SHP77 (cell line): ENCODE data around the gene NOD1.
"Not testable (repeated sequence)": the region's sequence is repeated elsewhere in the genome, so short reads cannot be mapped to it uniquely, and the experiment has no call there.

ENCODE experiments used
- DNase-seq, 2 experiments: peaks; one replicate each; lab custom pipeline; 2025; lab: John Stamatoyannopoulos, UW

Gene NOD1

DNA sequence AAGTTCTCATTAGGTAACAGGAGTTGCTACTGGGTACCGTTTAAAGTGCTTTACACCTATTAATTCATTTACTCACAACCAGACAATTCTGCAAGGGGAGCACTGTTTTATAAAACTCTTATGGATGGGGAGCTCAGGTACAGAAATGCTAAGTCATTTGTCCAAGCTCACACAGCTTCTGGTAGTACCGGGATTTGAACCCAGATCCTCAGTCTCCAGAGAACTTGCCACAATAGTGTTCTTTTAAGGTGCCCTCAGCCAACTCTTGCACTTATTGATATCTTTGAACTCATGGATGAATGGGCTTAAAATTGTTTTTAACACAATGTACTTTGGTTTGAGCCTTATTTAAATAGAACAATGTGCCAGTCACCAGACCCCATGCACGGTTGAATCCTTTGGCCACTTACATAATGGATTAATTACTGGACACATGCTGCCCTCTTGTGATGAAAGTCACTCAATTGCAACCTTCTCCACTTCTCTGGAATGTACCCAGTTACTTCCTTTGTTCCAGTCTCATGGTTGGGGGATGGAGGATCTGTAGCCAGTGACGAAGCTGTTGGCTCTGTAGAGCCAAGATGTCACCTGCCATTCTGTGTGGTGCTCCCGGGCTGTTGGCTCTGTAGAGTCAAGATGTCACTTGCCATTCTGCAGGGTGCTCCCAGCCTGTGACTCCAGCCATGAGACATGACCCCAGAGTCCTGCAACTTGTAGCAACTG, 65.6 kb downstream of the NOD1 start:
- DNase-seq = peak; percentile 81 to 89

DNA sequence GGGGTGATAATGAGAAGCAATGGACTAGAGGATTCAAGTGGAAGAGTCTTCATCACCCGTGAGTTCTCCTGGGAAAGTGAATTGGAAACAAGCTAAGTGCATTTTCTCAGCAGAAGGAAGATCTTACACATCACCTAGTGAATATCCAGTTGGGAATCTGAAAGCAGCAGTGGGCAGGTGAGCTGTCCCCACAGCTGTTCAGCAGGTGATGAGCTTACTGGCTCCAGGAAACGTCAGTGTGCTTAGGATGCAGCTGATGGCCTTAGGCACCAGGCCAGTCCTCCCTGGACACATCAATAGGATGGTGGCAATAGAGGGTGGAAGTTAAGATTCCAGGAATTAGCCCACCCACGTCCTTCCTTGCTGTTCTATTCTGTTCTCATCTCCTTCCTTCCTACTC, 66.7 kb downstream of the NOD1 start:
- peak in 1 of 2 experiments; percentile 30 for DNase-seq

DNA sequence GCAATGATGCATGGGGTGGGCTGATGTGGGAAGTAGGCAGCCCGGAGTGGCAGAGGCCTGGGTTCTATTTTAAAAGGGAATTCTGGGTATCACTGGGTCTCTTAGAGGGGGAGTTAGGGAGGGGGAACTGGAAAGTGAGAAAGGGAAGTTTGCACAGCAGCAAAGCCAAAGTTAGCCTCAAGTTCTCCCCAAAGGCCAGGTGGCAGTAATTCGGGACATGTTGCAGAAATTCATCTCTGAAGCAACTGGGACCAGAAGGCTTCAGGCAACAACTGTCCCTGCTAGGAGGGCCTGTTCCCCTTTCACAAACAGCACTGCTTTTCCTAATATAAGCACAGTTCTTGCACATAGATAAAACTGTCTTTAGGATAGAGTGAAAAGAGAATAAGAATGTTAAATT, 67.4 kb downstream of the NOD1 start:
- no peak for DNase-seq

DNA sequence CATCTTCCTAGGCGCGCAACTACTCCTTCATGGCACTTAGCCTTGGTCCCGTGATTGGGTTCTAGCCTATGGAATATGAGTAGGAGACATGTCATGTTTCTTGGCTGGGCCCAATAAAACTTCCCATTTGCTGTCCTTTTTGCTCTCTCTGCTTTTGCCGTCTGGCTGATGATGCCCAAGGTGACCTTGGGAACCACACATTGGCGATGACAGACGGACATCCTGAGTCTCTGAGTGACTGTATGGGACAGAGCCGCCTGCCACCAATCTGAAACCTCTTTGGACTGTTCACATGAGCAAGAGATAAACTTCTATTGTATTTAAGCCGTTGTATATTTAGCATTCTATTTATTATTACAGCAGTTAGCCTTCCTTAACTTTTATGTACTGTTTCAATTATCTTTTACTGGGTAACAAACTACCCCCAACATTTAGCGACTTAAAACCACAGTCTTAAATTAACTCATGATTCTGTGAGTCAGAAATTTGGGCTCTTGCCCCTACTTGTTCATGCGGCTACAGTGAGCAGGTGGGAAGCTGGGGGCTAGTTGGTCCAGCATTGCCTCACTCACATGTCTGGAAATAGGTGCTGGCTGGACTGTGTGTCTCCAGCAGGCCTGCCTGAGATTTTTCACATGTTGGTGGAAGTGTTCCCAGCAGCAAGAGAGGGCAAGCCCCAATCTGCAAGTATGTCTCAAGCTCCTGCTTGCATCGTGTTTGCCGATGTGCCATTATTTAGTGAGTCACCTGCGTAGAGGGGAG, 71.7 kb downstream of the NOD1 start:
- DNase-seq = no peak

DNA sequence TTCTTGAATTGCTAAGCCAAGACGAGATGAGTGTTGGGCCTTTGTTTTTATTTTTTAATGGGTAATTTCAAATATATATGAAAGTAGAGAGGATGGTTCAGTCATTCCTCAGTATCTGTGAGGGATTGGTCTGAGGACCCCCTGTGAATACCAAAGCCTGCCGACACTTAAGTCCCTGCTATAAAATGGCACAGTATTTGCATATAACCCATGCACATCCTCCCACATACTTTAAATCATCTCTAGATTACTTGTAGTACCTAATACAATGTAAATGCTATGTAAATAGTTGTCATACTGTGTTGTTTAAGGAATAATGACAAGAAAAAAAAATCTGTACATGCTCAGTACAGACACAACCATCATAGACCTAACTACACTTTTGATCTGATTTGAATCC, 73.4 kb downstream of the NOD1 start:
- DNase-seq = no peak

DNA sequence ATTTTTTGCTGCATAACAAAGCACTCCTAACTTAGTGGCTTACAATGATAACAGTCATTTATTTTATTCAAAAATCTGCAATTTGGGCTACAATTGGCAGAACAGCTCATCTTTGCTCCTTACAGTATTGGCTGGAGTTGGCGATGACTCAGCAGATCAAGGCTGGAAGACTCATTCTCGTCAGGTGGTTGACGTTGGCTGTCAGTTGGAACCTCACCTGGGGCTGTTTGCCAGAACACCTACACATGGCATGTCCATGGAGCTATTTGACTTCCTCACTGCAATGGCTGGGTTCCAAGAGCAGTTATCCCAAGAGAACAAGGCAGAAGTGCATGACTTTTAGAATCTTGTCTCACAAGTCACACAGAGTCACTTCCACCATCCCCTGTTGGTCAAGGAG, 75.1 kb downstream of the NOD1 start:
- DNase-seq = no peak

DNA sequence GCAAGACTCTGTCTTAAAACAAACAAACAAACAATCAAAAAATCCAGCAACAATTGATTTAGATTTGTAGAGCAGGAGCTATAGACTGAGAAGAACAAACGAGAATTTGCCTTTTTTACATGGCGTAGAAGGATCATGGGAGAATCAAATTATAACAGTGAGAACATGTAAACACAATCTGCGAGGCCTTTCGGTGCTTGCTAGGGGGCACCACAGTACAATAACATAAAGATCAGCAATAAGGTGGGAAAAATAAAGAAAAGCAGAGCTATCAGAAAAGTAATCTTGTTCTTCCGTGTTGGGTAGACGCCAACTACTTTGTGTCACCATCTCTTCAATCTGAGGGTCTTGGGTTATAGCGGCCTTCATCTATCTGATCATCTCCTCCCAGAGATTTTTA, 82.2 kb downstream of the NOD1 start:
- no peak for DNase-seq

DNA sequence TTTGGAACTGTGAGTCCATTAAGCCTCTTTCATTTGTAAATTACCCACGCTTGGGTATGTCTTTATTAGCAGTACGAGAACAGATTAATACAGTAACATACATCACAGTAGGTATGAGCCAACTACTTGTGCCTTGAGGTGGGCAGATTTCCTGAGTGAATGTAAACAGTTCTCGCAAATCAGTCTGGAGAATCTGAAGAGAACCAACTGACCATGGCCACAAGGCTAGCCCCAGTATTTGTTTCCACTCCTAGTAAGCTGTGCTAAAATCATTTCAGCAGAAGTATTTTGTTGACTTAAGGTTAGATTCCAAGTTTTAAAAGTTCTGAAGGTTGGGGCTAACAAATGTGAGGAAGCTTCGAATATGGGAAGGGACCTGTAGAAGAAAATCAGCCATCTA, 82.9 kb downstream of the NOD1 start:
- DNase-seq = no peak

DNA sequence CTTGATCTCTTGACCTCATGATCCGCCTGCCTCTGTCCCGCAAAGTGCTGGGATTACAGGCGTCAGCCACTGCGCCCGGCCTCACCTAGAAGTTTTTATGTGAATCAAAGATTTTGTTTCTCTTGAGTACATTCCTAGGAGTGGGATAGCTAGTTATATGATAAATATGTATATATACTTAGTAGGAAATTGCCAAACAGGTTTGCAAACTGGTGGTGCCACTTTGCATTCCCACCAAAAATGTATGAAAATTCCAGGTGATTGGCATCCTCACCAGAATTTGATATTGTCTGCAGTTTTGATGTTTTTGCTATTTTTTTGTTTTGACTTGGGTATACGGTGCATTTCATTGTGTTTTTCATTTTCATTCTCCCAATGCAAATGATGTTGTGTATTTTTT, 86.8 kb downstream of the NOD1 start:
- DNase-seq = no peak

DNA sequence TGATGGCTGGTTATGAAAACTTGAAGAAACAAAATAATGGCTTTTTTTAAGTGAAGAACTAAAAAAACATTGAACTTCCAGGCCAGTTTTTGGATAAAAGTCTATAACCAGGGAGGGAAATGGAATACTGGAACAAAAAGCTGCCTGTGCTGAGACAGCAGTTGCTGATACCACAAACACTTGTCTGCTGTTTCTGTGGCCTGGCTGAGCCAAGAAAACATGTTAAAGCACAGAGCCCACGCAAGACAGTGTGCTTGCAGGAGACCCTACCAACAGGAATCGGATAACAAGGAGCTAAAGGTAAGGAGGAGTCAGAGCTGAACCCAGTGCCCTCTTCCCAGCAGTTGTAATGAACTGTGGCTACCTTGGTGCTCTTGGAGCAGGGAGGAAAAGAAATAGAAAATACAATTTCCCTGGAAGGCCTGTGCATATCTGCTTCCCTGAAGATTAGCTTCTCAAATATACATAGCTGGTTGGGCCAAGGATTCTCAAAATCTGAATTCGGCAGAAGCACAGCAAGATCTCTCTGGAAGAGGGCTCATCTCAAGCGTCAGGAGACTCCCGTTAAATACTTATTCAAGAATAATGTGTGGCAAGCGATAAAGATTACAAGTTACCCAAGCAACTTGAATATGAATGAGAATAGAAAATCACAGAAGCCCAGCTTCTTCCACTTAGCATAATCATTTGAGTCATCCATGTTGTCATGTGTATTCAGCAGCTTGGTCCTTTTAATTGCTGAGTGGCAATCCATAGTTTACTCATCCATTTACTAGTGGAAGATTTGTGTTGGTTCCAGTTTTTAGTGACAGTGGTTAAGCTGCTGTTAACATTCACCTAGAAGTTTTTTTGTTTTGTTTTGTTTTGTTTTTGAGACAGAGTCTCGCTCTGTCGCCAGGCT, 87.6 kb downstream of the NOD1 start:
- DNase-seq = no peak

DNA sequence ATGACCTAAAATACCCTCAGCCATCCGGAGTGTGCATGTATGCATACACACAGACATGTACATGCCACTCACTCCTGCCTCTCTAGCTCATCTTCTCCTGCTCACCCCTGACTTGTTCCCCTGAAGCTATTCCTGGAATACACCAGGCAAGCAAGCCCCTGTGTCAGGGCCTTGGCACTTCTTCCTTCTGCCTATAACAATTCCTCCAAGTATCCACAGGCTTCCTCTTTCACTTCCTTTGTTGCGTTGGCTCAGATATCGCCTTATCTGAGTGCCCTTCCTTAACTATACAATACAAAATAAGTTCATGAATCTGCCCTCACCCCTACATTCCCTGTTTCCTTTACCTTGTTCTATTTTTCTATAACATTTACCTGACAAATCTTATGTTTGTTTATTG, 88.8 kb downstream of the NOD1 start:
- no peak for DNase-seq

DNA sequence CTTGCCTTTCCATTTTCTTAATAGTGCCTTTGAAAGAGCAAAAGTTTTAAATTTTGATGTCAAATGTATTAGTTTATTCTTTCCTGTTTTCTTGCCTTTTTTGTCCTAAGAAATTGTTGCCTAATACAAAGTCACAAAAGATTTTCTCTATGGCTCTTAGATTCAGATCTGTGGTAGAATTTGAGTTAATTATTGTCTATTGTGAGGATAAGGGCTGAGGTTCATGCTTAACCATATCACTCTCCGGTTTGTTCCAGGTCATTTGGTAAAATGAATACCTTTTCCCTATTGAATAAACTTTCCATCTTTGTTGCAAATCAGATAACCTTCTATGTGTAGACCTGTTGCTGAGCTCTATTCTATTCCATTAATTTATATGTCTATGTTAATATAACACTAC, 96.0 kb downstream of the NOD1 start:
- DNase-seq = no peak

DNA sequence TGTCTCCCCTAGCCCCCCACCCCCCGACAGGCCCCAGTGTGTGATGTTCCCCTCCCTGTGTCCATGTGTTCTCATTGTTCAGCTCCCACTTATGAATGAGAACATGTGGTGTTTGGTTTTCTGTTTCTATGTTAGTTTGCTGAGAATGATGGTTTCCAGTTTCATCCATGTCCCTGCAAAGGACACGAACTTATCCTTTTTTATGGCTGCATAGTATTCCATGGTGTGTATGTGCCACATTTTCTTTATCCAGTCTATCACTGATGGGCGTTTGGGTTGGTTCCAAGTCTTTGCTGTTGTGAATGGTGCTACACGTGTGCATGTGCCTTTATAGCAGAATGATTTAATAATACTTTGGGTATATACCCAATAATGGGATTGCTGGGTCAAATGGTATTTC, 97.8 kb downstream of the NOD1 start:
- not testable (repeated sequence) for DNase-seq

DNA sequence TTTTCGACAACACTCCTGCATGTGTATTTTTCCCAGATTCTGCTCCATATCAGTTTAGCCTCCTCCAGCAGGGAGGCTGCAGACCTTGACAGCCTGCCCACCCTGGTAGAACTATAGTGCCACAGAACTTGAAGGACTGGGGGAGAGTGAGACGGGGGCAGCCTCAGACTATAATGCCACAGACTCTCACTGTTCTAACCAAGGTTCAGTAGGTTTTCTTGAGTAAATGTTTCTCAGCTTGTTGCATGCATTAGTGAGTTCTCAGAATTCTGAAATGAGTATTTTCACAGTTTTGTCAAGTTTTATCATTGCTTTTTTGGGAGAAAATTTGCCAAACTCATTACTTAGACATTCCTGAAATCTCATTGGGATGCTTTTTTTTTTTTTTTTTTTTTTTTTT, 98.3 kb downstream of the NOD1 start:
- DNase-seq = no peak

DNA sequence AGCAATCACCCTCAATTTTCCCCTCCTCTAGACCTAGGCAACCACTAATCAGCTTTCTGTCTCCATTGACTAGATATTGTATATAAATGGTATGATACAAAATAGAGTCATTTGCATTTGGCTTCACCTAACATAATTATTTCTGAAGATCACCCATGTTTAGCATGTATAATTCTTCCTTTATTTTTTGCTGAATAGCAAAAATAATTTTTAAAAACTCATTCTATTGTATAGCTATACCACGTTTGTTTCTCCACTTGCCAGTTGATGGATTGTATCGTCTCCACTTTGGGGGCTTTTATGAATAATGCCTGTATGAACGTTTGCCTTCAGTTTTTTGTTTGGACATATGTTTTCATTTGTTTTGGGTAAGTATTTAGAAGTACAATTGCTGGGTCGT, 98.8 kb downstream of the NOD1 start:
- no peak for DNase-seq

DNA sequence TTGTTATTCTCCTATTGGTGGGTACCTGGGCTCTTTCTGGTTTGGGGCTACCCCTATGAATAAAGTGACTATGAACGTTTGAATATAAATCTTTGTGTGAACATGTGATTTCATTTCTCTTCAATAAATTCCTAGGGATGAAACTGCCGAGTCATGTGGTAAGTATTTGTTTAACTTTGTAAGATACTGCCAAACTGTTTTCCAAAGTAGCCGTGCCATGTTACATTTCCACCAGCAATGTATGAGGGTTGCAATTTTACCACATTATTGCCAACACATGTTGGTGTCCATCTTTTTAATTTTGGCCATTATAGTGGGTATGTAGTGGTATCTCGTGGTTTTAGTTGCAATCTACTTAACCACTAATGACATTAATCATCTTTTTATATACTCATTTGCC, 99.5 kb downstream of the NOD1 start:
- no peak for DNase-seq

DNA sequence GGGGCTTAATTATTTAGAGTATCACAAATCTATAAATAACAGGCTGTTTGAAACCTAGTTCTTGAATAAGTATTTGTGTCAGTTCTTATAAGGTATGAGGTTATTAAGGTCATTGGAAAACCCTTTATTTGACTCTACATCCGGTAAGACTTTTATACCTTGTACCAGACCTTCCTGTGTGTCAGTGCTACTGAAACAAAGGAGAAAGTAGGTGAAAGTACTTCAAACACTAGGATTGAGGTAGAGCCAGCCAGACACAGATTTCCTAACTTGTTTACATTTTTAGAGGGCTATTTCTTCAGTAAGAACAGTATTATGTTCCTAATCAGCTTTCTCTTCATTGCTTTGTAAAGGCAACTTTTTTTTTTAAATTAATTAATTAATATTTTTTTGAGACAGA, 100.3 kb downstream of the NOD1 start:
- DNase-seq = no peak
